MG63 (cell line): ENCODE results near the gene CDKL5. TPM values are rescaled to one million over a fixed set of nuclear protein-coding genes. Genes with fewer than 3 reads are reported as not detected.

Experiments
- DNase-seq: peaks from one replicate; pipeline ENCODE4 v3.0.0-alpha.2; 2020
- H3K27me3 ChIP-seq: fragments of 250-450 bp; sonication (Bioruptor Pico); 2 replicates; pipeline ENCODE4 v1.5.1; 2020; ENCODE audit warnings: mild to moderate bottlenecking, moderate library complexity
- H3K36me3 ChIP-seq: fragments of 250-450 bp; sonication (Bioruptor Pico); 2 replicates; pipeline ENCODE4 v1.5.1; 2020; ENCODE audit warnings: mild to moderate bottlenecking, moderate library complexity
- H3K4me3 ChIP-seq: fragments of 250-450 bp; sonication (Bioruptor Pico); 2 replicates; pipeline ENCODE4 v1.5.1; 2020; ENCODE audit warnings: mild to moderate bottlenecking, moderate library complexity
- H3K9me3 ChIP-seq: fragments of 250-450 bp; sonication (Bioruptor Pico); 2 replicates; pipeline ENCODE4 v1.5.1; 2020; ENCODE audit warnings: mild to moderate bottlenecking, moderate library complexity
- total RNA-seq: library from RNA; depleted of rRNA; stranded (reverse); fragments of >200 nt; shearing (Covaris generic); gene quantifications from 2 replicates; pipeline ENCODE4 v1.2.3, GENCODE V29; 2014; ENCODE audit warnings: low replicate concordance; rRNA removed

The CDKL5 gene
- total RNA-seq, 1 experiment from 2014 or later = not detected

GRCh38 chrX:18687856-18688495, 262.6 kb downstream of the CDKL5 start:
- Histone ChIP-seq H3K36me3 (no peaks in the 10 kb centered on the region), H3K27me3 (no peaks in the 10 kb centered on the region)
- DNase-seq = no peak

GRCh38 chrX:18691431-18691830, 266.0 kb downstream of the CDKL5 start:
- H3K4me3 ChIP-seq = no peak overlapping the region
- H3K27me3 ChIP-seq = no peaks in the 10 kb centered on the region
- DNase-seq = no peak
- H3K36me3 ChIP-seq = no peaks in the 10 kb centered on the region
- H3K9me3 ChIP-seq = no peaks in the 10 kb centered on the region

More at GRCh38 chrX:18687856-18688495, 262.6 kb downstream of the CDKL5 start:
- Histone ChIP-seq H3K4me3 (no peak overlapping the region), H3K9me3 (no peaks in the 10 kb centered on the region)

GRCh38 chrX:18692541-18692940, 267.1 kb downstream of the CDKL5 start:
- Histone ChIP-seq H3K27me3 (no peaks in the 10 kb centered on the region), H3K4me3 (no peak overlapping the region), H3K9me3 (no peaks in the 10 kb centered on the region), H3K36me3 (no peaks in the 10 kb centered on the region)
- DNase-seq = no peak

- DNase-seq = no peak
- Histone ChIP-seq H3K36me3 (no peaks in the 10 kb centered on the region), H3K4me3 (no peak overlapping the region), H3K27me3 (no peaks in the 10 kb centered on the region), H3K9me3 (no peaks in the 10 kb centered on the region)
These were observed 271.2 kb downstream of the CDKL5 start for GRCh38 chrX:18696653-18697052.

GRCh38 chrX:18698737-18699650, 273.6 kb downstream of the CDKL5 start:
- DNase-seq = peak; percentile 51
- no peak overlapping the region for H3K4me3 ChIP-seq
- no peaks in the 10 kb centered on the region for H3K27me3 ChIP-seq
- no peaks in the 10 kb centered on the region for H3K9me3 ChIP-seq
- H3K36me3 ChIP-seq = no peaks in the 10 kb centered on the region

GRCh38 chrX:18701621-18702361, 276.4 kb downstream of the CDKL5 start:
- DNase-seq = no peak
- Histone ChIP-seq H3K9me3 (no peaks in the 10 kb centered on the region), H3K27me3 (no peaks in the 10 kb centered on the region), H3K4me3 (no peak overlapping the region), H3K36me3 (no peaks in the 10 kb centered on the region)

- peak; percentile 59 for DNase-seq
- H3K36me3 ChIP-seq = no peaks in the 10 kb centered on the region
- no peaks in the 10 kb centered on the region for H3K9me3 ChIP-seq
- no peaks in the 10 kb centered on the region for H3K27me3 ChIP-seq
- H3K4me3 ChIP-seq = no peak overlapping the region
These were observed 277.2 kb downstream of the CDKL5 start for GRCh38 chrX:18702362-18703195.

Other genes with a start within 250 kb of the CDKL5 start
- not detected in 2 replicates for gene BEND2, start 204.7 kb upstream of the CDKL5 start, total RNA-seq
- gene SCML2, start 70.9 kb upstream of the CDKL5 start, total RNA-seq = 4.9 and 8.2 TPM in 2 replicates
- gene RS1, start 246.5 kb downstream of the CDKL5 start, total RNA-seq = not detected in 2 replicates